Gastroesophageal sphincter (tissue), 4 donors: Measurements from ENCODE around the gene PGAP3. TPM values are rescaled to one million over a fixed set of nuclear protein-coding genes. Genes with fewer than 3 reads are reported as not detected.

Source experiments
- ATAC-seq: fragments of 150-250 bp; one replicate; pipeline ENCODE4 v1.9.1; 2016; ENCODE audit warnings: mild to moderate bottlenecking, moderate library complexity
- H3K27ac ChIP-seq, 4 donors: fragments of 200-600 bp; sonication (generic) in 3 of 4; 1 replicate in 3 of 4; 2 replicates in 1 of 4; pipeline ENCODE4 v1.5.1; 2016 to 2019
- H3K27me3 ChIP-seq: fragments of 200-600 bp; sonication (generic); one replicate; pipeline ENCODE4 v1.5.1; 2019
- H3K36me3 ChIP-seq, 2 donors: fragments of 200-600 bp; sonication (generic); one replicate each; pipeline ENCODE4 v1.5.1; 2019; ENCODE audit warnings: control low read depth in 1 of 2
- H3K4me1 ChIP-seq, 3 donors: fragments of 200-600 bp; sonication (generic); 1 replicate in 2 of 3; 2 replicates in 1 of 3; pipeline ENCODE4 v1.5.1; 2016 to 2019; ENCODE audit warnings: control low read depth in 2 of 3
- H3K4me3 ChIP-seq, 2 donors: fragments of 200-600 bp; sonication (generic); one replicate each; pipeline ENCODE4 v1.5.1; 2019; ENCODE audit warnings: mild to moderate bottlenecking in 1 of 2, moderate library complexity in 1 of 2
- H3K9me3 ChIP-seq, 3 donors: fragments of 200-600 bp; sonication (generic); one replicate each; pipeline ENCODE4 v1.5.1; 2017 to 2019; ENCODE audit warnings: control low read depth in 2 of 3
- EP300 ChIP-seq: sonication (generic); formaldehyde crosslinking; IDR thresholded peaks from one replicate; pipeline ENCODE4 v1.6.1; 2017; ENCODE audit warnings: antibody characterized with exemption, mild to moderate bottlenecking
- POLR2A ChIP-seq, 2 donors: fragments of 450-650 bp; IDR thresholded peaks; one replicate each; pipeline ENCODE4 v1.6.1; 2017; ENCODE audit warnings: antibody characterized with exemption in 2 of 2, mild to moderate bottlenecking in 2 of 2, moderate library complexity in 1 of 2
- POLR2AphosphoS5 ChIP-seq: sonication (generic); formaldehyde crosslinking; IDR thresholded peaks from one replicate; pipeline ENCODE4 v1.6.1; 2017; ENCODE audit warnings: antibody characterized with exemption
- WGBS, 2 donors: methylation state at CpG; one replicate each; pipeline ENCODE4 v1.1.5; 2018; ENCODE audit warnings: low coverage in 1 of 2; 5-methylcytosine and 5-hydroxymethylcytosine counted together
- total RNA-seq, 4 donors: library from RNA; depleted of rRNA; stranded (reverse); fragments of >200 nt; gene quantifications; one replicate each; pipeline ENCODE4 v1.1.0, GENCODE V29; 2016
- TF ChIP-seq, protein P1 (sequence below), 4 experiments: fragments of 200-600 bp in 2 of 4; fragments of 450-650 bp in 2 of 4; sonication (generic) in 1 of 4; IDR thresholded peaks; one replicate each; pipeline ENCODE4 v1.5.1; 2017 to 2019; ENCODE audit warnings: antibody characterized with exemption in 4 of 4, mild to moderate bottlenecking in 2 of 4, moderate library complexity in 2 of 4

PGAP3 gene
- total RNA-seq, 4 donors from 2014 or later, result 9.9 to 13.6 (median 11.1) TPM

DNA sequence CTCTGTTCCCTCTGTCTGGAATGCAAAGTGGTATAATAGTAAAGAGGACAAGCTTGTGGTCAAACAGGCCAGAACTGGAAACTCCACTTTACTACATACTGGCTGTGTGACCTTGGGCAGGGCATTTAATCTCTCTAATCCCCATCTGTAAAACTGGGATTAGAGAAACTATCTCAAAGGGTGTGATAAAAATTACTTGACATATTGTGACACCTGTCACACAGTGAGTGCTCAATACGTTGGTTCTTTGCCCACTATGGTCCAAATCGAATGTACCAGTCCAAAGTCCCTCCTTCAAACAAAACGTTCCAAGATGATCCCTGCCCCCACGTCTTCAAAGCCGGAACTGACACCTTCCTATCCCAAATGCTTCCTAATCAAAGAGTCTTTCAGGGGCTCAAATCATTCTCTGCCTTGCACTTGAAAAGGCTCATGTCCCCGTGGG is 734 bp downstream of the PGAP3 start:
- WGBS, 2 donors, result 44 to 80% methylated on average over 1 to 5 of the region's 6 CpGs
- Histone ChIP-seq H3K36me3 (peaks cover 0 to 34% of the 10 kb centered on the region in 2 donors), H3K27ac (peak overlapping the region in 3 of 4 donors; percentile 90 to 93 (median 91)), H3K9me3 (no peaks in the 10 kb centered on the region), H3K4me3 (peak overlapping the region; percentile 69 to 76), H3K27me3 (no peaks in the 10 kb centered on the region), H3K4me1 (peaks cover 0 to 20% (median 8%) of the 10 kb centered on the region in 3 donors)
- TF ChIP-seq EP300 (no peak), POLR2AphosphoS5 (no peak), POLR2A (IDR thresholded peaks at IDR 0.05) (no peak)
- TF ChIP-seq, protein P1, sequence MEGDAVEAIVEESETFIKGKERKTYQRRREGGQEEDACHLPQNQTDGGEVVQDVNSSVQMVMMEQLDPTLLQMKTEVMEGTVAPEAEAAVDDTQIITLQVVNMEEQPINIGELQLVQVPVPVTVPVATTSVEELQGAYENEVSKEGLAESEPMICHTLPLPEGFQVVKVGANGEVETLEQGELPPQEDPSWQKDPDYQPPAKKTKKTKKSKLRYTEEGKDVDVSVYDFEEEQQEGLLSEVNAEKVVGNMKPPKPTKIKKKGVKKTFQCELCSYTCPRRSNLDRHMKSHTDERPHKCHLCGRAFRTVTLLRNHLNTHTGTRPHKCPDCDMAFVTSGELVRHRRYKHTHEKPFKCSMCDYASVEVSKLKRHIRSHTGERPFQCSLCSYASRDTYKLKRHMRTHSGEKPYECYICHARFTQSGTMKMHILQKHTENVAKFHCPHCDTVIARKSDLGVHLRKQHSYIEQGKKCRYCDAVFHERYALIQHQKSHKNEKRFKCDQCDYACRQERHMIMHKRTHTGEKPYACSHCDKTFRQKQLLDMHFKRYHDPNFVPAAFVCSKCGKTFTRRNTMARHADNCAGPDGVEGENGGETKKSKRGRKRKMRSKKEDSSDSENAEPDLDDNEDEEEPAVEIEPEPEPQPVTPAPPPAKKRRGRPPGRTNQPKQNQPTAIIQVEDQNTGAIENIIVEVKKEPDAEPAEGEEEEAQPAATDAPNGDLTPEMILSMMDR (IDR thresholded peaks at IDR 0.05), result no peak
- no peak for ATAC-seq

DNA sequence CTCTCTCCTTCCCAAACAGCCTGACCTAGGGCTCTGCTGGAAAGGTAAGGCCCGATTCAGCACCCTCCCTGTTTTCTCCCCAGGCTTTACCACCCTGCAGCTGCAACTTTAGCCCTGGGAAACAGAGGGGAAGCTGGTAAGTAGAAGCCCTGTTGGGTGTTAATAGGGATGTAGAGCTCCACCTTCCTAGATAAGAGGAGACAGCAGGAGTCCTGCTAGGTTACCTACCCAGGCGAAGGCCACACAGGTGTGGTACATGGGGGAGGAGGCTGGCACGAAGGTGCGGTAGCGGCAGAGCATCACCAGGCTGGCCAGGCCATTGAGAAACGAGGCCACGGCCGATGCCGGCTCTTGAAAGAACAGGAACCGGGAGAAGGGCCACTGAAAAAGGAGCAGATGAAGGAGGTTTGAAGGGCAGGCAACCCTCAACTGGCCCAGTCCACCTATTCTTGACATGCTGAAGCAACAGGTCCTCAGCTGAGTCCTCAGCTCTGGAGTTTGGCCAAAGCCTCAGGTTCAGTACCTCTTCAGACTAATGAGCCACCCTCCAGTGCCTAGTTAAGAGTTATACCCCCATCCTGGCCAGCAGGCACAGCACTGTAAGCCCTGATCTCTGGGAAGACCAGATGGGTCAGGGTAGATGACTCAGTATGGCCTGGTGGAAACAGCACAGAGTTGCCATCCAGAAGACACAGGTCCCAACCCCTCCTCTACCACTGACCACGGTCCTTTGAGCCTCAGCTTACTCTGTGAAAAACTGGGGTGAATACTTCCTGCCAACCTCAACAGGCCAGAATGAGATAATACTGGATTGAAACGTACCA is 3.3 kb downstream of the PGAP3 start:
- Histone ChIP-seq H3K36me3 (peaks cover 0 to 56% of the 10 kb centered on the region in 2 donors), H3K27ac (no peak overlapping the region), H3K4me1 (peaks cover 0 to 20% (median 8%) of the 10 kb centered on the region in 3 donors), H3K9me3 (no peaks in the 10 kb centered on the region), H3K4me3 (no peak overlapping the region), H3K27me3 (no peaks in the 10 kb centered on the region)
- 80 to 88% methylated on average over 1 to 3 of the region's 12 CpGs for WGBS, 2 donors
- TF ChIP-seq POLR2AphosphoS5 (no peak), POLR2A (IDR thresholded peaks at IDR 0.05) (no peak), EP300 (no peak)
- TF ChIP-seq, protein P1 (IDR thresholded peaks at IDR 0.05), result no peak
- no peak for ATAC-seq

DNA sequence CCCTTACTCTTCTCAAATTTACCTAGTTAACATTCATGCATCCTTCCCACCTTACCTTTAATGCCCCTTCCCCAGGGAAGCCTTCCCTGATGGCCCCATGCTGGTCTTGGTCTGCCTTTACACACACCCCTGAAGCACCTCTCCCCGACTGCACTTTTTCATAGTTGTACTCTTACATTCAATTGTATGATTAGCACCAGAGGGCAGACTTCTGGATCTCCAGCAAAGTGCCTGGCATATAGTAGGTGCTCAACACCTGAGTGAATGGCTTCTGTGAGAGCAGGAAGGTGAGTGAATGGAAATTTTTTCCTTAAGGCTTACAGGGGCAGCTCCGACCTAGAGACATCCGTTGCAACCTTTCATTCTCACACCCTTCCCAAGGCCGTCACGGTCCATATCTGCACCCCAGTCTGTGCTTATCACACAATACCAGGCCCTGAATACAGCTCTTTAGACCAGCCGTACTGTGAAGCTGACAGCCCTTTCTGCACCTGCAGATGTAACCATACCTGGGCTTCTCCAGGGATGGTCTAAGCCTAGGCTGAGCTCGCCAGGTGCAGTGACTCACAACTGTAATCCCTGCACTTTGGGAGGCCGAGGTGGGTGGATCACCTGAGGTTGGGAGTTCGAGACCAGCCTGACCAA is 4.4 kb downstream of the PGAP3 start:
- Histone ChIP-seq H3K9me3 (no peaks in the 10 kb centered on the region), H3K27ac (no peak overlapping the region), H3K4me1 (peaks cover 0 to 16% (median 2%) of the 10 kb centered on the region in 3 donors), H3K36me3 (peaks cover 0 to 67% of the 10 kb centered on the region in 2 donors), H3K27me3 (no peaks in the 10 kb centered on the region), H3K4me3 (no peak overlapping the region)
- 92 to 100% methylated on average over 2 to 5 of the region's 9 CpGs for WGBS, 2 donors
- TF ChIP-seq POLR2A (IDR thresholded peaks at IDR 0.05), result no peak
- no peak for TF ChIP-seq POLR2AphosphoS5
- no peak for TF ChIP-seq EP300
- TF ChIP-seq, protein P1 (IDR thresholded peaks at IDR 0.05), result no peak
- ATAC-seq, result no peak

DNA sequence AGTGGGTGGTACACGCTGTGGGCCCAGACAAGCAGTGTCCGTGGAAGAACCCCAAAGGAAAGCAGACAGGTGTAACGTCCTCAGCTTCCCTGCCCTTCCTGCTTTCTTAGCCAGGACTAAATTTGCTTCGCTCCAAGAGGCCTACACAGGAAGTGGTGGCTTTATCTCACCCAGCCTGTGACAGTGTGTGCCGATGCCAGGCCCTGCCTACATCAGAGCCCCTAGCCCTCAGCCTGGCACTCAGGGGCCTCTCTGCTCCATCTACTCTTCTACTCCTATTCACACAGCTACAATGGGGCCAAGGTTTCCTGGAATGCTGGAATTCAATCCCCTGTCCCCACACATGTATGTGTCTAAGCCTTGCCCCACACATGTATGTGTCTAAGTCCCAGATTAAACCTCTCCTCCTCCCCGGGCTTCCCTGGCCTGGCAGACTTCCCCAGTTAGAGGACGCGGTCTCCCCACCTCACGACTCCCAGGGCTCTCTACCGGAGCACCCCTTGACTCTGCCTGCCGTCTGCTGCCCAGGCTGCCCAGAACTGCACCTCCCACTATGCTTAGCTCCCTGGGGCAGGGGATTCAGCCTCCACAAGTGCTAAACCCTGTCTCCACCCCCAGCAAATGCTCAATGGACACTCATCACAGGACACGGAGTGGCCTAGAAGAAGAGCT is 8.2 kb downstream of the PGAP3 start:
- TF ChIP-seq, protein P1 (IDR thresholded peaks at IDR 0.05), result no peak
- no peak for TF ChIP-seq POLR2A (IDR thresholded peaks at IDR 0.05)
- no peak for TF ChIP-seq EP300
- TF ChIP-seq POLR2AphosphoS5, result no peak
- peaks cover 0 to 37% (median 17%) of the 10 kb centered on the region in 3 donors for H3K4me1 ChIP-seq
- WGBS, 2 donors, result 85 to 96% methylated on average over 4 to 10 of the region's 12 CpGs
- no peaks in the 10 kb centered on the region for H3K9me3 ChIP-seq
- peak overlapping the region in 1 of 4 donors; percentile 29 for H3K27ac ChIP-seq
- peaks cover 0 to 55% of the 10 kb centered on the region in 2 donors for H3K36me3 ChIP-seq
- no peaks in the 10 kb centered on the region for H3K27me3 ChIP-seq
- no peak overlapping the region for H3K4me3 ChIP-seq
- no peak for ATAC-seq
